Measurements from ENCODE around the gene MED16.

GRCh38 chr19:884420-885211 is 8.4 kb downstream of the MED16 start:
- TF ChIP-seq, protein P1, sequence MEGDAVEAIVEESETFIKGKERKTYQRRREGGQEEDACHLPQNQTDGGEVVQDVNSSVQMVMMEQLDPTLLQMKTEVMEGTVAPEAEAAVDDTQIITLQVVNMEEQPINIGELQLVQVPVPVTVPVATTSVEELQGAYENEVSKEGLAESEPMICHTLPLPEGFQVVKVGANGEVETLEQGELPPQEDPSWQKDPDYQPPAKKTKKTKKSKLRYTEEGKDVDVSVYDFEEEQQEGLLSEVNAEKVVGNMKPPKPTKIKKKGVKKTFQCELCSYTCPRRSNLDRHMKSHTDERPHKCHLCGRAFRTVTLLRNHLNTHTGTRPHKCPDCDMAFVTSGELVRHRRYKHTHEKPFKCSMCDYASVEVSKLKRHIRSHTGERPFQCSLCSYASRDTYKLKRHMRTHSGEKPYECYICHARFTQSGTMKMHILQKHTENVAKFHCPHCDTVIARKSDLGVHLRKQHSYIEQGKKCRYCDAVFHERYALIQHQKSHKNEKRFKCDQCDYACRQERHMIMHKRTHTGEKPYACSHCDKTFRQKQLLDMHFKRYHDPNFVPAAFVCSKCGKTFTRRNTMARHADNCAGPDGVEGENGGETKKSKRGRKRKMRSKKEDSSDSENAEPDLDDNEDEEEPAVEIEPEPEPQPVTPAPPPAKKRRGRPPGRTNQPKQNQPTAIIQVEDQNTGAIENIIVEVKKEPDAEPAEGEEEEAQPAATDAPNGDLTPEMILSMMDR (conservative IDR thresholded peaks at IDR 0.05; ENCODE audit: low read length), result no peak
- no peak for TF ChIP-seq EZH2phosphoT487 (IDR thresholded peaks at IDR 0.05; ENCODE audit: borderline replicate concordance, low read depth, low read length)
